Activated T-helper 1 cell treated with anti-CD3 and anti-CD28 coated beads, Interleukin-12 subunit alpha, Interleukin-12 subunit beta, Interleukin-2, Interleukin-4 antibody, amounts not matched to agents 30 ng/mL and 10 ng/mL and 1 ng/mL, durations not matched to agents 14 hours and 24 hours and 36 hours (primary cell): ENCODE data around the gene LIX1L. TPM values are rescaled to one million over a fixed set of nuclear protein-coding genes. Genes with fewer than 3 reads are reported as not detected.

ENCODE experiments used
- DNase-seq: peaks from one replicate; pipeline ENCODE4 v3.0.0; 2021; ENCODE audit warnings: low spot score
- H3K27ac Mint-ChIP-seq: one replicate; pipeline ENCODE4 v1.8.0; 2021; ENCODE audit warnings: mild to moderate bottlenecking, mixed read lengths
- H3K27me3 Mint-ChIP-seq: one replicate; pipeline ENCODE4 v1.8.0; 2022; ENCODE audit warnings: mild to moderate bottlenecking, moderate library complexity, mixed read lengths; ENCODE audit not compliant: insufficient read depth
- H3K36me3 Mint-ChIP-seq: one replicate; pipeline ENCODE4 v1.8.0; 2021; ENCODE audit warnings: low read depth, mixed read lengths
- H3K4me1 Mint-ChIP-seq: one replicate; pipeline ENCODE4 v1.8.0; 2021; ENCODE audit warnings: low read depth, mixed read lengths
- H3K4me3 Mint-ChIP-seq: one replicate; pipeline ENCODE4 v1.8.0; 2021; ENCODE audit warnings: mild to moderate bottlenecking, moderate library complexity, mixed read lengths
- H3K9me3 Mint-ChIP-seq: one replicate; pipeline ENCODE4 v1.8.0; 2021; ENCODE audit warnings: mixed read lengths
- intact Hi-C: fragments of 100-400 bp; cut with micrococcal nuclease; formaldehyde crosslinking; loops from one replicate; pipeline ENCODE4 v1.15.1; 2024
- total RNA-seq: library from RNA; stranded (reverse); gene quantifications from 2 replicates; pipeline ENCODE4 v1.2.3, GENCODE V29; 2022

Gene LIX1L
- 30.3 and 32.2 TPM in 2 replicates for total RNA-seq

GRCh38 chr1:145957443-145958319 is at the start of gene LIX1L:
Gene LIX1L, minus strand, starts transcription at chr1:145958017. Its CDS starts 90 bp downstream, at chr1:145957927.
- Mint-ChIP-seq H3K36me3 (peaks cover 9% of the 10 kb centered on the region), H3K27ac (peak within 1 kb of the TSS; percentile 93), H3K27me3 (no peaks in the 10 kb centered on the region), H3K4me1 (peaks cover 68% of the 10 kb centered on the region), H3K9me3 (no peaks in the 10 kb centered on the region), H3K4me3 (peak within 1 kb of the TSS; percentile 93)
- intact Hi-C loops: loop anchor here (1.0 to 2.0 kb wide), 3 partner anchors 30 to 73 kb away; partner anchors contain the start of genes ANKRD35, RBM8A and TXNIP
- DNase-seq: peak; percentile 93

GRCh38 chr1:146001709-146002108 is 43.9 kb upstream of the LIX1L start:
- Mint-ChIP-seq H3K4me3 (no peak overlapping the region), H3K36me3 (peaks cover 3% of the 10 kb centered on the region), H3K9me3 (no peaks in the 10 kb centered on the region), H3K27me3 (no peaks in the 10 kb centered on the region), H3K4me1 (peaks cover 58% of the 10 kb centered on the region), H3K27ac (no peak overlapping the region)
- DNase-seq: no peak
- intact Hi-C loops: no loop called here

- Mint-ChIP-seq H3K9me3 (no peaks in the 10 kb centered on the region), H3K36me3 (peaks cover 19% of the 10 kb centered on the region), H3K27ac (peak overlapping the region; percentile 99), H3K4me1 (peaks cover 40% of the 10 kb centered on the region), H3K4me3 (peak overlapping the region; percentile 70), H3K27me3 (no peaks in the 10 kb centered on the region)
- intact Hi-C loops: no loop called here
- DNase-seq: no peak
Measured at GRCh38 chr1:145999321-146000024, 41.7 kb upstream of the LIX1L start.

GRCh38 chr1:145997718-145998023 is 39.9 kb upstream of the LIX1L start:
- Mint-ChIP-seq H3K9me3 (no peaks in the 10 kb centered on the region), H3K4me1 (peaks cover 53% of the 10 kb centered on the region), H3K27me3 (no peaks in the 10 kb centered on the region), H3K27ac (peak overlapping the region; percentile 99), H3K36me3 (peaks cover 37% of the 10 kb centered on the region), H3K4me3 (peak overlapping the region; percentile 94)
- no peak for DNase-seq
- intact Hi-C loops: no loop called here

- peaks cover 41% of the 10 kb centered on the region for H3K36me3 Mint-ChIP-seq
Measured at GRCh38 chr1:145997016-145997717, 39.4 kb upstream of the LIX1L start.

GRCh38 chr1:145996433-145997015 is 38.7 kb upstream of the LIX1L start, which contains the start of gene TXNIP:
Gene TXNIP, minus strand, starts transcription at chr1:145996579. Its CDS starts 313 bp downstream, at chr1:145996266.
- Mint-ChIP-seq H3K4me3 (peak within 1 kb of the TSS; percentile 94), H3K27ac (peak within 1 kb of the TSS; percentile 99), H3K9me3 (no peaks in the 10 kb centered on the region), H3K27me3 (no peaks in the 10 kb centered on the region), H3K36me3 (peaks cover 44% of the 10 kb centered on the region), H3K4me1 (peaks cover 65% of the 10 kb centered on the region)
- intact Hi-C loops: loop anchor here (1.0 kb wide), 5 partner anchors 11 to 40 kb away; partner anchors contain the start of genes ANKRD34A, LIX1L and POLR3GL
- DNase-seq: peak; percentile 92

More at GRCh38 chr1:145997016-145997717, 39.4 kb upstream of the LIX1L start:
- Mint-ChIP-seq H3K27me3 (no peaks in the 10 kb centered on the region), H3K27ac (peak overlapping the region; percentile 99), H3K9me3 (no peaks in the 10 kb centered on the region), H3K4me1 (peaks cover 58% of the 10 kb centered on the region), H3K4me3 (peak overlapping the region; percentile 94)
- intact Hi-C loops: no loop called here
- peak; percentile 63 for DNase-seq

GRCh38 chr1:145995964-145996432 is 38.2 kb upstream of the LIX1L start:
- Mint-ChIP-seq H3K4me3 (peak overlapping the region; percentile 94), H3K36me3 (peaks cover 44% of the 10 kb centered on the region), H3K27me3 (no peaks in the 10 kb centered on the region), H3K4me1 (peaks cover 68% of the 10 kb centered on the region), H3K27ac (peak overlapping the region; percentile 99), H3K9me3 (no peaks in the 10 kb centered on the region)
- no peak for DNase-seq
- intact Hi-C loops: loop anchor here (1.0 kb wide), 5 partner anchors 11 to 40 kb away; partner anchors contain the start of genes ANKRD34A, LIX1L and POLR3GL

GRCh38 chr1:145995148-145995881 is 37.5 kb upstream of the LIX1L start:
- Mint-ChIP-seq H3K27me3 (no peaks in the 10 kb centered on the region), H3K9me3 (no peaks in the 10 kb centered on the region), H3K4me1 (peaks cover 74% of the 10 kb centered on the region), H3K27ac (peak overlapping the region; percentile 99), H3K4me3 (peak overlapping the region; percentile 94), H3K36me3 (peaks cover 45% of the 10 kb centered on the region)
- DNase-seq: no peak
- intact Hi-C loops: no loop called here

GRCh38 chr1:145994391-145995120 is 36.7 kb upstream of the LIX1L start:
- H3K4me3 Mint-ChIP-seq: peak overlapping the region; percentile 94
- no peaks in the 10 kb centered on the region for H3K9me3 Mint-ChIP-seq
- peak; percentile 30 for DNase-seq
- peaks cover 70% of the 10 kb centered on the region for H3K4me1 Mint-ChIP-seq
- H3K27me3 Mint-ChIP-seq: no peaks in the 10 kb centered on the region
- intact Hi-C loops: loop anchor here (1.0 kb wide), 1 partner anchor 9 kb away; no protein-coding TSS in a partner anchor
- peaks cover 45% of the 10 kb centered on the region for H3K36me3 Mint-ChIP-seq
- peak overlapping the region; percentile 99 for H3K27ac Mint-ChIP-seq

- Mint-ChIP-seq H3K4me1 (peaks cover 65% of the 10 kb centered on the region), H3K36me3 (peaks cover 45% of the 10 kb centered on the region), H3K9me3 (no peaks in the 10 kb centered on the region), H3K27me3 (no peaks in the 10 kb centered on the region), H3K27ac (peak overlapping the region; percentile 99), H3K4me3 (peak overlapping the region; percentile 94)
- intact Hi-C loops: loop anchor here (1.0 kb wide), 1 partner anchor 9 kb away; no protein-coding TSS in a partner anchor
- DNase-seq: no peak
Measured at GRCh38 chr1:145993618-145994390, 36.0 kb upstream of the LIX1L start.
